HCT116 (cell line): ENCODE results near the gene NDUFB8.

Experiments used
- CBX3 ChIP-seq: IDR thresholded peaks from 2 replicates; pipeline ENCODE4 v1.6.1; 2012; ENCODE audit warnings: low read depth
- EZH2 ChIP-seq: fragments of 200-600 bp; sonication (generic); IDR thresholded peaks from 2 replicates; pipeline ENCODE4 v1.6.1; 2017; ENCODE audit warnings: antibody characterized with exemption, mixed run types
- EZH2phosphoT487 ChIP-seq: fragments of 200-600 bp; IDR thresholded peaks from 2 replicates; pipeline ENCODE4 v1.6.1; 2018; ENCODE audit warnings: antibody characterized with exemption, borderline replicate concordance
- FOSL1 ChIP-seq: IDR thresholded peaks from 2 replicates; pipeline ENCODE4 v1.6.1; 2012; ENCODE audit warnings: low read depth
- POLR2A ChIP-seq: IDR thresholded peaks from 2 replicates; pipeline ENCODE4 v1.7.0; 2011; ENCODE audit warnings: borderline replicate concordance; ENCODE audit not compliant: insufficient read depth, insufficient read length; ENCODE audit errors: extremely low read depth
- POLR2AphosphoS5 ChIP-seq: IDR thresholded peaks from 2 replicates; pipeline ENCODE4 v1.6.1; 2011; ENCODE audit warnings: mild to moderate bottlenecking, low read depth, low read length, moderate library complexity
- RAD21 ChIP-seq: IDR thresholded peaks from 2 replicates; pipeline ENCODE4 v1.6.1; 2012; ENCODE audit warnings: low read depth, mild to moderate bottlenecking
- SP1 ChIP-seq: IDR thresholded peaks from 2 replicates; pipeline ENCODE4 v1.6.1; 2012; ENCODE audit warnings: low read depth
- SRF ChIP-seq: IDR thresholded peaks from 2 replicates; pipeline ENCODE4 v1.6.1; 2012; ENCODE audit warnings: low read depth
- ZNF274 ChIP-seq: fragments of 200-500 bp; sonication (Bioruptor generic); IDR thresholded peaks from 2 replicates; pipeline ENCODE4 v1.6.1; 2014; ENCODE audit warnings: mild to moderate bottlenecking, low read depth, low read length, inconsistent platforms
- TF ChIP-seq, protein P1 (sequence below), 3 experiments: fragments of 200-600 bp in 1 of 3; sonication (generic) in 1 of 3; IDR thresholded peaks in 2 of 3; conservative IDR thresholded peaks in 1 of 3; 2 replicates each; pipeline ENCODE4 v1.5.1; 2012 to 2017; ENCODE audit warnings: low read depth in 2 of 3, low read length in 2 of 3, antibody characterized with exemption in 1 of 3, borderline replicate concordance in 1 of 3, control low read depth in 1 of 3, mild to moderate bottlenecking in 1 of 3, mixed read lengths in 1 of 3, mixed run types in 1 of 3, moderate library complexity in 1 of 3; ENCODE audit not compliant: insufficient read depth in 1 of 3

DNA sequence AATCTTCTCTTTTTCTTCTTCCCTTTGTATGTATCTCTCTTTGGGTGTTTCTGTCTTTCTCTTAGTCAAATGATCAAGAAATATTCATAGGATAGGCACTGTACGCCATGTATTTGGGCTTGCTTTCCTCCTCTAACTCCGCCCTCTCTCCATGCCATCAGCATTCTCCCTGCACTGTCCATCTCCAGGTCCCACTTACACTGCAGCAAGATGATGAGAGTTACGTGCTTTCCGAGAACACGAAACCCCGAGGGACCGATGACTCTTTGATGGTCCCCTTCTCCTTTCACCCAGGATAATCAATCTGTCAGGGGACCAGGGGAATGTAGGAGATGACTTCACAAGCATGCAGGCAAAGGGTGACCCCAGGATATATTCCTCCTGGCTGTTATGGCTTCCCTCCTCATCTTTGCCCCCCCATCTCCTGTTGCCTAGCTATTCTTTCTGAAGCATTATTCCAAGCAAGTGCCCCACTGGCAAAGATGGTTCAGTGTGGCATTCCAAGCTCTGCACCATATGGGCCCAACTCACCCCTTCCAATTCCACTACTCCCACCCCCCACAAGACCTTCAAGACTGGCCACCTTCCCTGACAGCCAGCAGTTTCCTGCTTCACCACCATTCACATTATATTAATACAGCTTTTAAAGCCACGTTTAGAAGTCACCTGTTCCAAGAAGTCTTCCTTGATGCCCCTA is 46.1 kb upstream of the NDUFB8 start:
- TF ChIP-seq, protein P1, sequence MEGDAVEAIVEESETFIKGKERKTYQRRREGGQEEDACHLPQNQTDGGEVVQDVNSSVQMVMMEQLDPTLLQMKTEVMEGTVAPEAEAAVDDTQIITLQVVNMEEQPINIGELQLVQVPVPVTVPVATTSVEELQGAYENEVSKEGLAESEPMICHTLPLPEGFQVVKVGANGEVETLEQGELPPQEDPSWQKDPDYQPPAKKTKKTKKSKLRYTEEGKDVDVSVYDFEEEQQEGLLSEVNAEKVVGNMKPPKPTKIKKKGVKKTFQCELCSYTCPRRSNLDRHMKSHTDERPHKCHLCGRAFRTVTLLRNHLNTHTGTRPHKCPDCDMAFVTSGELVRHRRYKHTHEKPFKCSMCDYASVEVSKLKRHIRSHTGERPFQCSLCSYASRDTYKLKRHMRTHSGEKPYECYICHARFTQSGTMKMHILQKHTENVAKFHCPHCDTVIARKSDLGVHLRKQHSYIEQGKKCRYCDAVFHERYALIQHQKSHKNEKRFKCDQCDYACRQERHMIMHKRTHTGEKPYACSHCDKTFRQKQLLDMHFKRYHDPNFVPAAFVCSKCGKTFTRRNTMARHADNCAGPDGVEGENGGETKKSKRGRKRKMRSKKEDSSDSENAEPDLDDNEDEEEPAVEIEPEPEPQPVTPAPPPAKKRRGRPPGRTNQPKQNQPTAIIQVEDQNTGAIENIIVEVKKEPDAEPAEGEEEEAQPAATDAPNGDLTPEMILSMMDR (IDR thresholded peaks at IDR 0.05 in 2 of 3, conservative IDR thresholded peaks at IDR 0.05 in 1 of 3; ENCODE audit: borderline replicate concordance in 1 of 3, insufficient read depth in 1 of 3, low read depth in 2 of 3, low read length in 2 of 3): no peak
- TF ChIP-seq RAD21 (no peak), POLR2A (no peak), EZH2phosphoT487 (no peak), SP1 (no peak), EZH2 (no peak), ZNF274 (no peak), SRF (no peak), POLR2AphosphoS5 (no peak), CBX3 (no peak), FOSL1 (no peak)
